Mucosa of descending colon (tissue), 3 donors: ENCODE data around the gene ADGRA3. TPM values are rescaled to one million over a fixed set of nuclear protein-coding genes. Genes with fewer than 3 reads are reported as not detected.

Source experiments
- ATAC-seq: fragments of 200-7000 bp; cut with Tn5 transposase; one replicate; pipeline ENCODE4 v1.9.1; 2020; ENCODE audit warnings: mild to moderate bottlenecking, moderate library complexity
- DNase-seq, 3 donors: peaks; one replicate each; pipeline ENCODE4 v3.0.0-alpha.2; 2020
- H3K36me3 ChIP-seq: fragments of 200-600 bp; one replicate; pipeline ENCODE4 v1.8.0; 2021; ENCODE audit warnings: low read depth, mild to moderate bottlenecking
- H3K4me1 ChIP-seq: fragments of 200-600 bp; one replicate; pipeline ENCODE4 v1.8.0; 2021; ENCODE audit warnings: low read depth, mild to moderate bottlenecking
- H3K4me3 ChIP-seq: fragments of 200-600 bp; one replicate; pipeline ENCODE4 v1.8.0; 2021; ENCODE audit warnings: mild to moderate bottlenecking
- H3K9me3 ChIP-seq: fragments of 200-600 bp; one replicate; pipeline ENCODE4 v1.8.0; 2021; ENCODE audit warnings: mild to moderate bottlenecking
- intact Hi-C, 2 donors: fragments of 100-400 bp; cut with DNase I in 1 of 2; cut with micrococcal nuclease in 1 of 2; formaldehyde crosslinking; loops; one replicate each; pipeline versions ENCODE4 v1.11.0 to v1.11.1; 2022; cut with DNase I, micrococcal nuclease
- long read RNA-seq, 2 donors: library from polyadenylated mRNA; unstranded; transcript quantifications; one replicate each; pipeline ENCODE4 v2.0.0, GENCODE V29; 2019 to 2021
- total RNA-seq, 3 donors: library from RNA; stranded (reverse); fragmentation: NEBNext Ultra II Directional in 2 of 3; extraction: Animal tissue kit (Norgen Biotek cat#: 25700) in 2 of 3; gene quantifications; one replicate each; pipeline versions ENCODE4 v1.2.1 to v1.2.4, GENCODE V29; 2021 to 2023
- TF ChIP-seq, protein P1 (sequence below): fragments of 200-600 bp; IDR thresholded peaks from one replicate; pipeline ENCODE4 v1.8.0; 2022; ENCODE audit warnings: antibody characterized with exemption, mild to moderate bottlenecking
- donor health status: DM: no; HTN: no; CAD: no; lungs with moderate emphysema.
- donor health status: DM: no; HTN: no; CAD: no.
- donor health status: DM: no; HTN: yes; CAD: no.

Gene ADGRA3, protein sequence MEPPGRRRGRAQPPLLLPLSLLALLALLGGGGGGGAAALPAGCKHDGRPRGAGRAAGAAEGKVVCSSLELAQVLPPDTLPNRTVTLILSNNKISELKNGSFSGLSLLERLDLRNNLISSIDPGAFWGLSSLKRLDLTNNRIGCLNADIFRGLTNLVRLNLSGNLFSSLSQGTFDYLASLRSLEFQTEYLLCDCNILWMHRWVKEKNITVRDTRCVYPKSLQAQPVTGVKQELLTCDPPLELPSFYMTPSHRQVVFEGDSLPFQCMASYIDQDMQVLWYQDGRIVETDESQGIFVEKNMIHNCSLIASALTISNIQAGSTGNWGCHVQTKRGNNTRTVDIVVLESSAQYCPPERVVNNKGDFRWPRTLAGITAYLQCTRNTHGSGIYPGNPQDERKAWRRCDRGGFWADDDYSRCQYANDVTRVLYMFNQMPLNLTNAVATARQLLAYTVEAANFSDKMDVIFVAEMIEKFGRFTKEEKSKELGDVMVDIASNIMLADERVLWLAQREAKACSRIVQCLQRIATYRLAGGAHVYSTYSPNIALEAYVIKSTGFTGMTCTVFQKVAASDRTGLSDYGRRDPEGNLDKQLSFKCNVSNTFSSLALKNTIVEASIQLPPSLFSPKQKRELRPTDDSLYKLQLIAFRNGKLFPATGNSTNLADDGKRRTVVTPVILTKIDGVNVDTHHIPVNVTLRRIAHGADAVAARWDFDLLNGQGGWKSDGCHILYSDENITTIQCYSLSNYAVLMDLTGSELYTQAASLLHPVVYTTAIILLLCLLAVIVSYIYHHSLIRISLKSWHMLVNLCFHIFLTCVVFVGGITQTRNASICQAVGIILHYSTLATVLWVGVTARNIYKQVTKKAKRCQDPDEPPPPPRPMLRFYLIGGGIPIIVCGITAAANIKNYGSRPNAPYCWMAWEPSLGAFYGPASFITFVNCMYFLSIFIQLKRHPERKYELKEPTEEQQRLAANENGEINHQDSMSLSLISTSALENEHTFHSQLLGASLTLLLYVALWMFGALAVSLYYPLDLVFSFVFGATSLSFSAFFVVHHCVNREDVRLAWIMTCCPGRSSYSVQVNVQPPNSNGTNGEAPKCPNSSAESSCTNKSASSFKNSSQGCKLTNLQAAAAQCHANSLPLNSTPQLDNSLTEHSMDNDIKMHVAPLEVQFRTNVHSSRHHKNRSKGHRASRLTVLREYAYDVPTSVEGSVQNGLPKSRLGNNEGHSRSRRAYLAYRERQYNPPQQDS (N-terminal part only)
- 100 to 1,000 TPM in 1 of 3 donors, 10 to 100 TPM in 2; 47.0 to 104 (median 73.6) TPM for total RNA-seq
- long read RNA-seq, donor 1, full-length matches to known transcripts, result 34 of 59 reads
- long read RNA-seq, donor 1, partial matches to known transcripts, result 10 of 59 reads
- long read RNA-seq, donor 1, other reads (novel, unspliced or antisense), result 15 of 59 reads
- long read RNA-seq, donor 2, partial matches to known transcripts, result 1 of 4 reads
- long read RNA-seq, donor 2, other reads (novel, unspliced or antisense), result 3 of 4 reads

DNA sequence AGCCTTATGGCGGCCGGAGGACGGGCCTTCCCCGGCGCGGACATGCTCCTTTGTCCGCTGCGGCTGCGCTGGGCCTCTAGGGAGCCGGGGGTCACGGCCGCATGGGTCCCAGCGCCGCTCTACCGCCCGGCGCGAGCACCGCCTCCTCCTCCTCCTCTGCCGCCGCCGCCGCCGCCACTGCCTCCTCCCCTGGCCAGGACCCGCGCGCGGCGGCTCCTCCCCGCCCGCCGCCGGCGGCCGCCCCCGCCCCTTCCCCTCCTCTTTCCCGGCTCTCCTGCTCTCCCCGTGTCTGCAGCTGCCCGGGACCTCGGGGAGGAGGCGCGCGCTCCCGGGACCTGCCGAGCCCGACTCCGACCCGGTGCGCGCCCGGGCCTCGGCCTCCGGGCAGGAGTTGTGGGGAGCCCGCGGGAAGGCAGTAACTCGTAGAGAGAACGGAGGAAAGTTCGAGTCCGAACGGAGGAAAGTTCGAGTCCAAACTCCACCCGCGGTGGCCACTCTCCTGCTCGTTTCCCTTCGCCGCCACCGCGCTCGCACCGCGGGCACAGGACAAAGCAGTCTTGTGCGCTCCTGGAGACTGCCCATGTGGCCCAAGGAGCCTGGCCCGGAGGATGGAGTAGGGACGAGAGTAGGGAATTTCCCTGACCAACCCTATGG is at the start of gene ADGRA3:
TSS of gene ADGRA3 (minus strand) at position 179 of the 654 bp plus-strand sequence. CDS start 282 bp downstream, outside the sequence.
- DNase-seq, result peak; percentile 77 to 88 (median 79)
- peaks cover 11% of the 10 kb centered on the region for H3K4me1 ChIP-seq
- intact Hi-C loops, result no loop called here
- no peaks in the 10 kb centered on the region for H3K9me3 ChIP-seq
- peak within 1 kb of the TSS; percentile 32 for H3K4me3 ChIP-seq
- ATAC-seq, result peak; percentile 89
- TF ChIP-seq, protein P1, sequence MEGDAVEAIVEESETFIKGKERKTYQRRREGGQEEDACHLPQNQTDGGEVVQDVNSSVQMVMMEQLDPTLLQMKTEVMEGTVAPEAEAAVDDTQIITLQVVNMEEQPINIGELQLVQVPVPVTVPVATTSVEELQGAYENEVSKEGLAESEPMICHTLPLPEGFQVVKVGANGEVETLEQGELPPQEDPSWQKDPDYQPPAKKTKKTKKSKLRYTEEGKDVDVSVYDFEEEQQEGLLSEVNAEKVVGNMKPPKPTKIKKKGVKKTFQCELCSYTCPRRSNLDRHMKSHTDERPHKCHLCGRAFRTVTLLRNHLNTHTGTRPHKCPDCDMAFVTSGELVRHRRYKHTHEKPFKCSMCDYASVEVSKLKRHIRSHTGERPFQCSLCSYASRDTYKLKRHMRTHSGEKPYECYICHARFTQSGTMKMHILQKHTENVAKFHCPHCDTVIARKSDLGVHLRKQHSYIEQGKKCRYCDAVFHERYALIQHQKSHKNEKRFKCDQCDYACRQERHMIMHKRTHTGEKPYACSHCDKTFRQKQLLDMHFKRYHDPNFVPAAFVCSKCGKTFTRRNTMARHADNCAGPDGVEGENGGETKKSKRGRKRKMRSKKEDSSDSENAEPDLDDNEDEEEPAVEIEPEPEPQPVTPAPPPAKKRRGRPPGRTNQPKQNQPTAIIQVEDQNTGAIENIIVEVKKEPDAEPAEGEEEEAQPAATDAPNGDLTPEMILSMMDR, result no peak
- H3K36me3 ChIP-seq, result no peaks in the 10 kb centered on the region

DNA sequence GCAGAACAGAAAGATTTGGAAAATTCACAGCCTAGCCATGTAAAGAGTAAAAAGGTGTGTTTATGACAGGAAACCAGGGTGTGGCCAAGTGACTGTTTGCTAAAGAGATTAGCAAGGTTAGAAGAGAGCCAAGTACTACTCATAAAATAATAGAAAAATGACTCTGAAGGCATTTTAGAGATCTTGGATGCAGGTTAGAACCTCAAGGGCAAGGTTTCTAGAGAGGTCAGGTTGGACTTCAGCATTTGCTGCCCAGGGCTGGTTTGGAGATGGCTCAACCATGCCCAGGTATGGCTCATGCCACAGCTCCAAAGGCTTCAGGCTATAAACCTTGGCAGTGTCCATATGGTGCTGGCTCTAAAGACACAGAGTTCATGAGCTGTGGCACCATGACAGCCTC is 40.6 kb upstream of the ADGRA3 start:
- TF ChIP-seq, protein P1, result no peak
- Histone ChIP-seq H3K4me1 (peaks cover 17% of the 10 kb centered on the region), H3K36me3 (no peaks in the 10 kb centered on the region), H3K4me3 (no peak overlapping the region), H3K9me3 (no peaks in the 10 kb centered on the region)
- intact Hi-C loops, result no loop called here
- ATAC-seq (peak; percentile 92), DNase-seq (peak; percentile 40 to 54 (median 46))

DNA sequence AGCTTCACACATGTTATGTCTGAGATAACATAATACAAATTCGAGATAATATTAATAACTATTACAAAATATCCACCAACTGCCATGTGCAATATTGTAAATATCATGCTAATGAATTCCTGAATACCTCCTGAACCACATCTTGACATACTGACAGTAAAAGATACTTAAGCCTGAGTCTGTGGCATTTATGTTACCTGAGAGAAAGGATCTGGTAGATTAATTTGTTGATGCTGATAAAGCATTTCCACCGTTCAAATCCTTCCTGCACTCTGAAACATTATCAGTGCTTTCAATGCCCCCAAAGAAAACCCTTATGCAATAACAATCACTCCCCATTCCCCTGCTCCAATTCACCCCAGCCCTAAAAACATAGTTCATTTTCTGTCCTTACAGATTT is 38.8 kb upstream of the ADGRA3 start:
- intact Hi-C loops, result no loop called here
- Histone ChIP-seq H3K4me3 (no peak overlapping the region), H3K4me1 (peaks cover 17% of the 10 kb centered on the region), H3K36me3 (no peaks in the 10 kb centered on the region), H3K9me3 (no peaks in the 10 kb centered on the region)
- ATAC-seq (no peak), DNase-seq (no peak)
- TF ChIP-seq, protein P1, result no peak

DNA sequence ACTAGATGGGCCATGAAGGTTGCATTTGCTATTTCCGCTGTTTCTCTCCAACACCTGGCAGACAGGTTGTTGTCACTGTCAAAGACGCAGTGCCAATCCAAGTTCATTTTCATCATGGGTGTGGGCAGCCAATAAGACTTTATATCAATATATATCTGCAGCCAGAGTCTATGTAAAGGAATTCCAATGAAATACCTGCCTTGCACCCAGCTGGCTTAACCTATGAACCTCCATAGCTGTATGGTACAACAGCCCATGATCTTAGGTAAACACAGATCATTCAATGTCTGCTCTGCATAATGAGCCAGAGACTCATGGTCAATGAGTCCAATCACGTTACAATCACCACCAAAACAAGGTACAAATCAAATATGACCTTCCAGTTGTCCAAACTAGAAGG is 37.7 kb upstream of the ADGRA3 start:
- peak in 1 of 3 donors; percentile 41 for DNase-seq
- TF ChIP-seq, protein P1, result no peak
- ATAC-seq, result peak; percentile 68
- H3K4me3 ChIP-seq, result no peak overlapping the region
- peaks cover 17% of the 10 kb centered on the region for H3K4me1 ChIP-seq
- H3K9me3 ChIP-seq, result no peaks in the 10 kb centered on the region
- H3K36me3 ChIP-seq, result no peaks in the 10 kb centered on the region
- intact Hi-C loops, result no loop called here
